ENCODE results near the gene HLA-DOA. TPM values are rescaled to one million over a fixed set of nuclear protein-coding genes. Genes with fewer than 3 reads are reported as not detected.

HLA-DOA gene
- total RNA-seq, 4 donors from 2014 or later, result 0.20 to 2.9 (median 0.86) TPM

- DNase-seq, result no peak
- in situ Hi-C loops (cut with MboI; ENCODE audit: low sequenced_read_pairs in 4 of 4) (loop anchor here in 3 of 4 donors (25.0 kb wide), 3 partner anchors 452 to 998 kb away; partner anchors contain the start of genes AGER (in 3 of the 3), AGPAT1 (in 3 of the 3), GPSM3 (in 3 of the 3) and PBX2 (in 3 of the 3)), intact Hi-C loops (cut with DNase I; ENCODE audit: low total_unique reads) (no loop called here)
- Histone ChIP-seq H3K27ac (no peak overlapping the region), H3K4me3 (no peak overlapping the region), H3K36me3 (no peaks in the 10 kb centered on the region), H3K4me1 (peaks cover 7 to 15% of the 10 kb centered on the region in 2 donors), H3K27me3 (no peaks in the 10 kb centered on the region), H3K9me3 (no peaks in the 10 kb centered on the region)
- TF ChIP-seq, protein P1, sequence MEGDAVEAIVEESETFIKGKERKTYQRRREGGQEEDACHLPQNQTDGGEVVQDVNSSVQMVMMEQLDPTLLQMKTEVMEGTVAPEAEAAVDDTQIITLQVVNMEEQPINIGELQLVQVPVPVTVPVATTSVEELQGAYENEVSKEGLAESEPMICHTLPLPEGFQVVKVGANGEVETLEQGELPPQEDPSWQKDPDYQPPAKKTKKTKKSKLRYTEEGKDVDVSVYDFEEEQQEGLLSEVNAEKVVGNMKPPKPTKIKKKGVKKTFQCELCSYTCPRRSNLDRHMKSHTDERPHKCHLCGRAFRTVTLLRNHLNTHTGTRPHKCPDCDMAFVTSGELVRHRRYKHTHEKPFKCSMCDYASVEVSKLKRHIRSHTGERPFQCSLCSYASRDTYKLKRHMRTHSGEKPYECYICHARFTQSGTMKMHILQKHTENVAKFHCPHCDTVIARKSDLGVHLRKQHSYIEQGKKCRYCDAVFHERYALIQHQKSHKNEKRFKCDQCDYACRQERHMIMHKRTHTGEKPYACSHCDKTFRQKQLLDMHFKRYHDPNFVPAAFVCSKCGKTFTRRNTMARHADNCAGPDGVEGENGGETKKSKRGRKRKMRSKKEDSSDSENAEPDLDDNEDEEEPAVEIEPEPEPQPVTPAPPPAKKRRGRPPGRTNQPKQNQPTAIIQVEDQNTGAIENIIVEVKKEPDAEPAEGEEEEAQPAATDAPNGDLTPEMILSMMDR (IDR thresholded peaks at IDR 0.05 in 4 of 5, conservative IDR thresholded peaks at IDR 0.05 in 1 of 5), result no peak
- TF ChIP-seq POLR2A (IDR thresholded peaks at IDR 0.05), result no peak
- ATAC-seq, result no peak
Observed at GRCh38 chr6:32960563-32960962, 48.8 kb downstream of the HLA-DOA start.

- DNase-seq, result no peak
- TF ChIP-seq, protein P1 (IDR thresholded peaks at IDR 0.05 in 4 of 5, conservative IDR thresholded peaks at IDR 0.05 in 1 of 5), result no peak
- TF ChIP-seq POLR2A (IDR thresholded peaks at IDR 0.05), result no peak
- Histone ChIP-seq H3K27me3 (no peaks in the 10 kb centered on the region), H3K27ac (no peak overlapping the region), H3K9me3 (no peaks in the 10 kb centered on the region), H3K36me3 (no peaks in the 10 kb centered on the region), H3K4me3 (no peak overlapping the region), H3K4me1 (peaks cover 6 to 11% of the 10 kb centered on the region in 2 donors)
- no peak for ATAC-seq
- intact Hi-C loops (cut with DNase I; ENCODE audit: low total_unique reads) (no loop called here), in situ Hi-C loops (cut with MboI; ENCODE audit: low sequenced_read_pairs in 4 of 4) (loop anchor here in 3 of 4 donors (25.0 kb wide), 3 partner anchors 456 to 994 kb away; partner anchors contain the start of genes AGER (in 3 of the 3), AGPAT1 (in 3 of the 3), GPSM3 (in 3 of the 3) and PBX2 (in 3 of the 3))
Observed at GRCh38 chr6:32956176-32956575, 53.2 kb downstream of the HLA-DOA start.

DNA sequence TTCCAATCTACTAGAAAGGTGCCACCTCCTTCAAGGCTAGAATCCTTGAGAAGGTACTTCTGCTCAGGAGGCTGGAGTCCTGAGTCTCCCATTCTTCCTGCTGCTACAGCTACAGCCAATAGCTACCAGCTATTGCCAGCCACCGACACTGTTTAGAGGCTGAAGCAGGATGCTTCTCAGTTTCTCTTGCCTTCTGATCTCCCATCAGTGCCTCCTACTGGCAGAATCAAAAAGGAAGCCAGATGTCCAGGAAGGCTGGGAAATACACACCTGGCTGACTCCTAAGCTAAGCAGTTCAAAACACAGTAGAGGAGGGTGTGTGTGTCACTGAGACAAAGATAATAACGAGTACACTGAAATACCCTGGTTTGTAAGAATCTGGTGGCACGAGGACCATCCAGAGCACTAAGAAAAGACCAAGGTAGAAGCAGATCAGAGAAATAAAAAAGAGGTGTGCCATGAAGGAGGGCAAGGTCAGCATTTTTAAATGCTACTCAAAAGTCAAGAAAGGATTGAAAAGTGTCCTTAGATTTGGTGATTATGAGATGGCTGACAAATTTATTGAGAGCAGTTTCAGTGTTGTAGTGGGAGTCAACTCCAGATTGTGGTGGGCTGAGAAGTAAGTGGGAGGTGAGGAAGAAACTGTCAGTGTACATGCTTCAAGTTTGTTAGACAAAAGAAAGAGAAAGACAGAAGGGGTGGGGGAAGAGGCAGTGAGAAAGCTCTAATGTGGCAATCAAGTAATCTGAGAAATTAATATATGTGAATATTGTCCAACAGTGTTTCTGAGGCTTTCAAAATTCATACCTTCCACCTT is 54.2 kb downstream of the HLA-DOA start:
- H3K36me3 ChIP-seq, result no peaks in the 10 kb centered on the region
- intact Hi-C loops (cut with DNase I; ENCODE audit: low total_unique reads), result no loop called here
- no peaks in the 10 kb centered on the region for H3K27me3 ChIP-seq
- H3K9me3 ChIP-seq, result no peaks in the 10 kb centered on the region
- no peak for TF ChIP-seq POLR2A (IDR thresholded peaks at IDR 0.05)
- TF ChIP-seq, protein P1 (IDR thresholded peaks at IDR 0.05 in 4 of 5, conservative IDR thresholded peaks at IDR 0.05 in 1 of 5), result no peak
- DNase-seq (no peak), ATAC-seq (no peak)
- no peak overlapping the region for H3K27ac ChIP-seq
- H3K4me1 ChIP-seq, result peaks cover 6 to 8% of the 10 kb centered on the region in 2 donors
- H3K4me3 ChIP-seq, result no peak overlapping the region
- in situ Hi-C loops (cut with MboI; ENCODE audit: low sequenced_read_pairs in 4 of 4), result loop anchor here in 3 of 4 donors (25.0 kb wide), 3 partner anchors 457 to 993 kb away; partner anchors contain the start of genes AGER (in 3 of the 3), AGPAT1 (in 3 of the 3), GPSM3 (in 3 of the 3) and PBX2 (in 3 of the 3)

DNA sequence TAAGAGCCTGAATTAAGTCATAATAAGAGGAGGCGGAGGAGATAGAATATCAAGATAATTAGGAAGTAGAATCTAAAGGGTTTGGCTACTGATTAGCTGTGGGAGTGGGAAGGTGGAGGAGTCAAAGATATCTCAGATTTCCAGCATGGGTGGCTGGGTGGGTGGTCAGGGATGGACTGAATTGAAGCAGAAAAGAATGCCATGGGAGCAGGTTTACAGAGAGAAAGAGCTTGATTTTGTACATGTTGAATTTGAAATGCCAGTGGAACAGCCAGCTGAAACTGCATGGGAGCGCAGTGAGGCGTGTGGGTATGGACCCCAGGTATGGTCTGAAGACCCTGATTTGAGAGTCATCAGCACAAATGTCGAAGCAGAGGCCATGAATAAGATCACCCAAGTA is 55.1 kb downstream of the HLA-DOA start:
- intact Hi-C loops (cut with DNase I; ENCODE audit: low total_unique reads), result no loop called here
- DNase-seq, result no peak

More for the DNA sequence above, 55.1 kb downstream of the HLA-DOA start:
- Histone ChIP-seq H3K27me3 (no peaks in the 10 kb centered on the region), H3K27ac (no peak overlapping the region), H3K9me3 (no peaks in the 10 kb centered on the region), H3K36me3 (no peaks in the 10 kb centered on the region), H3K4me3 (no peak overlapping the region), H3K4me1 (peaks cover 6 to 8% of the 10 kb centered on the region in 2 donors)
- in situ Hi-C loops (cut with MboI; ENCODE audit: low sequenced_read_pairs in 4 of 4), result loop anchor here in 3 of 4 donors (25.0 kb wide), 3 partner anchors 458 to 992 kb away; partner anchors contain the start of genes AGER (in 3 of the 3), AGPAT1 (in 3 of the 3), GPSM3 (in 3 of the 3) and PBX2 (in 3 of the 3)
- ATAC-seq, result no peak
- TF ChIP-seq, protein P1 (IDR thresholded peaks at IDR 0.05 in 4 of 5, conservative IDR thresholded peaks at IDR 0.05 in 1 of 5), result no peak
- TF ChIP-seq POLR2A (IDR thresholded peaks at IDR 0.05), result no peak

Other genes starting within 250 kb of the HLA-DOA start
- under 1 TPM in 2 of 4 donors, not detected in 2; 0.66 to 0.78 TPM for gene HLA-DQB2, start 246.1 kb downstream of the HLA-DOA start, total RNA-seq
- gene HLA-DOB, start 192.6 kb downstream of the HLA-DOA start, total RNA-seq, result under 1 TPM in 3 of 4 donors, not detected in 1; 0.22 to 0.72 (median 0.36) TPM
- gene TAP2, start 170.9 kb downstream of the HLA-DOA start, total RNA-seq, result 1 to 10 TPM; 2.5 to 7.1 (median 4.1) TPM
- gene PSMB8, start 165.5 kb downstream of the HLA-DOA start, total RNA-seq, result 10 to 100 TPM in 2 of 4 donors, 1 to 10 TPM in 2; 7.0 to 20.2 (median 9.2) TPM
- 10 to 100 TPM; 13.2 to 26.7 (median 19.0) TPM for gene TAP1, start 155.9 kb downstream of the HLA-DOA start, total RNA-seq
- 10 to 100 TPM in 1 of 4 donors, 1 to 10 TPM in 3; 1.4 to 11.3 (median 6.1) TPM for gene PSMB9, start 155.4 kb downstream of the HLA-DOA start, total RNA-seq
- gene HLA-DMB, start 68.6 kb downstream of the HLA-DOA start, total RNA-seq, result 1 to 10 TPM; 4.3 to 8.1 (median 5.6) TPM
- gene HLA-DMA, start 56.5 kb downstream of the HLA-DOA start, total RNA-seq, result 10 to 100 TPM in 1 of 4 donors, 1 to 10 TPM in 3; 3.6 to 22.8 (median 6.3) TPM
- gene BRD2, start 41.0 kb downstream of the HLA-DOA start, total RNA-seq, result 100 to 1,000 TPM in 1 of 4 donors, 10 to 100 TPM in 3; 62.5 to 108 (median 86.6) TPM
- 10 to 100 TPM in 3 of 4 donors, 1 to 10 TPM in 1; 6.8 to 51.8 (median 23.4) TPM for gene HLA-DPA1, start 64.1 kb upstream of the HLA-DOA start, total RNA-seq
- 10 to 100 TPM; 16.7 to 52.1 (median 23.5) TPM for gene HLA-DPB1, start 66.4 kb upstream of the HLA-DOA start, total RNA-seq
- gene COL11A2, start 182.9 kb upstream of the HLA-DOA start, total RNA-seq, result under 1 TPM; 0.31 to 0.92 (median 0.47) TPM
- gene RXRB, start 191.1 kb upstream of the HLA-DOA start, total RNA-seq, result 10 to 100 TPM; 20.8 to 38.4 (median 24.6) TPM
- 10 to 100 TPM; 21.9 to 45.4 (median 26.2) TPM for gene SLC39A7, start 191.3 kb upstream of the HLA-DOA start, total RNA-seq
- gene HSD17B8, start 195.1 kb upstream of the HLA-DOA start, total RNA-seq, result 10 to 100 TPM in 3 of 4 donors, 1 to 10 TPM in 1; 7.9 to 28.3 (median 14.3) TPM
- gene RING1, start 198.9 kb upstream of the HLA-DOA start, total RNA-seq, result 10 to 100 TPM in 3 of 4 donors, 1 to 10 TPM in 1; 7.4 to 16.3 (median 12.1) TPM